Ramos (cell line): ENCODE results near the gene MAOB.
"Not testable (repeated sequence)": the region's sequence is repeated elsewhere in the genome, so short reads cannot be mapped to it uniquely, and the experiment has no call there.

Experiments
- in situ Hi-C: fragments of 300-500 bp; cut with MboI; formaldehyde crosslinking; loops from one replicate; pipeline ENCODE4 v1.14.3; 2022; ENCODE audit warnings: low sequenced_read_pairs; ENCODE audit not compliant: unreplicated experiment

The MAOB gene

DNA sequence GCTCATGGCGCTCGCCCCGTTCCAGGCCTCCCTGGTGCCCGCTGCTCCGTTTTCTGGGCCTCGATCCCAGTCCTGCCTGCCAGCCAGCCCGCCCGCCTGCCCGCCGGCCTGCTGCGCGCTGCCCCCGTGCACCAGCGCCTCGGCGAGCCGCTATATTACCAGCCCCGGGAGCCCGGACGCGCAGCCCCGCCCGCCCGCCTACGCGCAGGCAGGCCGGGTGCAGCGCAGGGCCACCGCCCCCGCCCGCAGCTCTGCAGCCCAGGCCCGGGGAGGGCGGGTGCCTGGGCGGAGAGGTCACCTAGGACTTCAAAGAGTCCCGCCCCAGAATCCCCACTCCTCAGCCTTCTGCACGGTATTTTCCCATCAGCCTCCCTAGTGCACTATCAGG is at the start of gene MAOB:
Gene MAOB, minus strand, starts transcription at position 157 of the 388 bp plus-strand sequence. Its CDS starts 151 bp downstream, at position 6.
- in situ Hi-C loops: no loop called here

DNA sequence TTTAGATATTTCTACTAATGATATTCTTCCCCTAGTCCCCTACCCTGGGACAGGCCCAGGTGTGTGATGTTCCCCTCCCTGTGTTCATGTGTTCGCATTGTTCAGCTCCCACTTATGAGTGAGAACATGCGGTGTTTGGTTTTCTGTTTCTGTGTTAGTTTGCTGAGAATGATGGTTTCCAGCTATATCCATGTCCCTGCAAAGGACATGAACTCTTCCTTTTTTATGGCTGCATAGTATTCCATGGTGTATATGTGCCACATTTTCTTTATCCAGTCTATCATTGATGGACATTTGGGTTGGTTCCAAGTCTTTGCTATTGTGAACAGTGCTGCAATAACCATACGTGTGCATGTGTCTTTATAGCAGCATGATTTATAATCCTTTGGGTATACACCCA is 39.8 kb upstream of the MAOB start:
- in situ Hi-C loops: not testable (repeated sequence)

DNA sequence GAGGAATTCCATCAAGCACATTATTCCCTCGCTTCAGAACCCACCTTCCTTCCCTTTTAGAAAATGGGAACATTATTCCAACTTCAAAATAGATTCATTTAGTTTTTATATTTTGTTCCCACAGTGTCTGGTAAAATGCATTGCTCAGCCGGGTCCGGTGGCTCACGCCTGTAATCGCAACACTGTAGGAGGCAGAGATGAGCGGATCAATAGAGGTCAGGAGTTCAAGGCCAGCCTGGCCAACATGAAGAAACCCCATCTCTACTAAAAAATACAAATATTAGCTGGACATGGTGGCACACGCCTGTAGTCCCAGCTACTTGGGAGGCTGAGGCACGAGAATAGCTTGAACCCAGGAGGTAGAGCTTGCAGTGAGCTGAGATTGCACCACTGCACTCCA is 28.5 kb upstream of the MAOB start:
- in situ Hi-C loops: not testable (repeated sequence)

DNA sequence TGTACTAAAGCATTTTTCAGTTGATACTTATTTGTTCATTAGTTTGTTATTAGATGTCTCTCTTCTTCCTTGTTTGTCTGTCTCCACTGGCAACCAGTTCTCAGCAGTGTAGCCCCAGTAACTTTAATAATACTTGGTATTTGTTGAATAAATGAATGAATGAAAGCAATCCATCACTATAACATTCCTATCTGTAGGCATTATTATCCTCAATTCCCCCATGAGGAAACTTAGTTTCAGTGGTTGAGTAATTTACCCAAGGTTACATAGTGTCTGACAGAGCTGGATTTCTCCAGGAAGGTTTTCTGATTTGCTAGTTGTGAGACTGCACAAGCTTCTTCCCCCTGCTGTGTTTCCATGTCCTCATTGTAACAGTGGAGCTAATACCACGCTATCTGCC is 27.8 kb upstream of the MAOB start:
- in situ Hi-C loops: no loop called here

DNA sequence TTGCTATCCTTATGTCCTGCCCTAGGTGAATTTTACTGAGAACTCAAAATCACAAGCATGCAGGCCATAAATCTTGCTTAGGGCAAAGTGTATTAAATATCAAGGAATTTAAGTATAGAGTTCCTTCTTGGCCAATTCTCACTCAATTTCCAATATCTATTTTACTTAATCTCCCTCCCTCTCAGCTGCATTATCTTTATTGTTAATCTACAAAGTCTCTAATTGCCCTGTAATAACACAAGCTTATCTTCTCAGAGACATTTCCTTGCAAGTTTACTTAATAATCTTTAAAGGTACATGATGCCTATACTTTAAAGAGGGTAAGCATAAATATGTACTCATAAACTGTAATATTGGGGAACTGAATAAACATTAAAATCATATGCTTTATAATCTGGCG is 26.9 kb upstream of the MAOB start:
- in situ Hi-C loops: no loop called here

DNA sequence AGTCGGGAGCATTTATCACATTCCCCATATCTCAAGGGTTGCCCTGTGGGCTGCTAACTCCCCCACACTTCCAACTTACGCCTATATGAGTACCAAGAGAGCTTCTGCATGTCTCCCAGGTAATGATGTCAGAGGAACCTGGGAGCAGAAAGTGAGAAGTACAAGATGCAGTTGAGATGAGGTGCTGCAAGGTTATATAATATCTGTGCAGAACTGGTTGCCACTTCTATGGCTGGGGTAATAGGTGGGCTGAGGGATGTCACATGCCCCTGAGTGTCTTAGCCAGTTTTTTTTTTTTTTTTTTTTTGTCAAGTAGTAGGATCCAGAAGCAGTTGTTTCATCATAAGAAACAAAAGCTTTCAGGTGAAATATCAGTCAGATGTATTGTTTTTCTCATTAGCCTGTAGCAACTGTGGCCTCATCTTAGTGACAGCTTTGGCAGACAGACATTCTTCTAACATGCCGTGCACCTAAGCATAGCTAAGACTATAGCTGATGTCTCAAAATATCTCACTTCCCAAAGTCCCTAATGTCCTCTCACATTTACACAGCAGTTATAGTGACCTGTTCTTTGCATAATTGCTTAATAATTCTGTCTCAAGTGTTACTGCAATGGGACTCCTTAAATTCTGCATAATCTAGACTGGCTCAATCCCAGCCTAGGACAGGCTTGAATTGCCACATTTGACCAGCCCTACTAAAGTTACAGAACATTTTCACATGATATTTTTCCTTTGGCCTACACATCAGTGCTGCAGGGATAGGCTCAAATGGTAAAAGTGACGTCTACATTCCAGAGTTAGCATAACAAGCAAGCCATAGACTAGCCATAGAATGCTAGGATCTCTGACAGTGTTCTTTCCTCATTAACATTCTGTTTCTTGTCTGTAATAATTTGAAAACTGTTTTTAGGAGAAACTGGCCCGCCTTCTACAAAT is 17.9 kb upstream of the MAOB start:
- in situ Hi-C loops: no loop called here

DNA sequence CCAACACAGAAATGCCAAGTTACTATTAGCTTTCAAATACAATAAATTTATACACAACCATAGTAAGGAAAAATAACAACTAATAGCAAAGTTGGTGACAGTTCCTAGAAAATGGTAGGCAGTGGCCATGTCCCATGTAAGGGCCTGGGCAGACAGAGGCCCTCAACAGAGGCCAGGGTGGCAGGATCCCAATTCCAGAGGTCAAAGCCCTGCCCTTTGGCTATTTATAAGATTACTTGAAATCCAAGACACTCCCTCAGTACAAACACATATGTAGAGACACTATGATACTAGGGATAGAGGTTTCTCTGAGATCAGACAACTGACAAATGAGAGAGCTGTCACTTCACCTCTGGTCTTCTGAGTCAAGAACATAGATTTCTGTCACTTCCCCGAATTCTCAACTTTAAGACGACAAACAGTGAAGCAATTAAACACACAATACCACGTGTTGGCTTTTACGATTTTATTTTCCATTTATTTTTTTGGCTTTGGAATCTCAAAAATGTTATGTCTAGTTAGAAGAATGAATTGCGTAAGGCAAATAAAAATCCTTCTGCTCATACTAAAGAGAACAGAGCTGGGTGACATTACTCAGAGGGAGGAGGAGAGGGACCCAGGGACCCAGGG is 16.3 kb upstream of the MAOB start:
- in situ Hi-C loops: no loop called here

DNA sequence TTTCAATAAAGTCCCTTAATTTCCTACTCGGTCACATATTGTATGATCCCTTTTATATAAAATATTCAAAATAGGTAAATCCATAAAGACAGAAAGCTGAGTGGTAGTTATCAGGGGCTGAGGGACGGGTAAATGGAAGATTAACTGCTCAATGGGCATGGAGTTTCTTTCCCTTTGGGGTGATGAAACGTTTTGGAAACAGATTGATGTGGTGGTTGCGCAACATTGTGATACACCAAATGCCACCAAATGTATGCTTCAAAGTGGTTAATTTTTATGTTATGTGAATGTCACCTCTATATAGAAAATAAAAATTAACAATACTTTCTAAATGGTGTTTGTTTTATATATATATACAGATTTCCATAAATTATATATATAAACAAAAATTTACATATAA is 15.0 kb upstream of the MAOB start:
- in situ Hi-C loops: no loop called here

DNA sequence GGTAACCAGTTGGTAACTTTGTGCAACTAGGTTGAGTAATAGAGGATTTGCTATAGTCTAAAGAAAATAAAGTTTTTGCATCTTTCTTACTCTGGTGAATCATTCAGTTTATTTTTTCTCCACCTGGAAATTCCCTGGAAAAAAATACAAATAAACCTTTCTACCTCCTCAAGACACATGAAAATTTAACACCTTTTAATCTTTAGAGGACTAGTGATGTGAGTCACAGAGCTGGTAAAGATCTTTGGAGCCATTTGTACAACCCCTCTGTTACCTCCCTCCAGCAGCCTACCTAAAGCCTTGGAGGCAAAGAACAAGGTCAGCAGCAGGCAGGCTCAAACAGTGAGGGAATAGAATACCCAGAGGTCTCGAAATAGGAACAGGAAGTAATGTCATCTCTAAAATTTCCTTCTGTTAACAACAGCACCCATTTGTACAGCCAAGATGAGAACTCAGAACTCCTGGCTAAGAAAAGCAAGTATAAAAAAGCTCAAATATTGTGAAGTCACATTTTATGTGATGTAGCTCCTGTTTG is 10.2 kb upstream of the MAOB start:
- in situ Hi-C loops: no loop called here

DNA sequence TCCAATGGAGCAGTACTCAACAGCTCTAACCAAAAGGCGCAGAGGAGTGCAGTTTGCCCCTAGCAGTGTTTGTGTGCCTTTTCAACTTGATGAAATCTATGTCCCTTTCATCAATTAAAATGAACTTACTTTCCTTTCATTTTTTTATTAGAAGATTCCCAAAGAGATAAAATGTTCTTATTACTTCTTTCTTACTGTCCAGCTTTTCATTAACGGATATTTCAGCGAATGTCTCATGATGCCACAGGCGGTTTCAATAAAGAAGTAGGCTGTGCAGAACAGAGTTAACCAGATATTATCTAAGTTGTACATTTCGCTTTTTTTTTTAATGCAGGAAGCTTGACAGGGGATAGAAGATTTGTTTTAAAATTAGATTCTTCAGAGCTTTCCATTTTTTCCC is 3.4 kb upstream of the MAOB start:
- in situ Hi-C loops: no loop called here

DNA sequence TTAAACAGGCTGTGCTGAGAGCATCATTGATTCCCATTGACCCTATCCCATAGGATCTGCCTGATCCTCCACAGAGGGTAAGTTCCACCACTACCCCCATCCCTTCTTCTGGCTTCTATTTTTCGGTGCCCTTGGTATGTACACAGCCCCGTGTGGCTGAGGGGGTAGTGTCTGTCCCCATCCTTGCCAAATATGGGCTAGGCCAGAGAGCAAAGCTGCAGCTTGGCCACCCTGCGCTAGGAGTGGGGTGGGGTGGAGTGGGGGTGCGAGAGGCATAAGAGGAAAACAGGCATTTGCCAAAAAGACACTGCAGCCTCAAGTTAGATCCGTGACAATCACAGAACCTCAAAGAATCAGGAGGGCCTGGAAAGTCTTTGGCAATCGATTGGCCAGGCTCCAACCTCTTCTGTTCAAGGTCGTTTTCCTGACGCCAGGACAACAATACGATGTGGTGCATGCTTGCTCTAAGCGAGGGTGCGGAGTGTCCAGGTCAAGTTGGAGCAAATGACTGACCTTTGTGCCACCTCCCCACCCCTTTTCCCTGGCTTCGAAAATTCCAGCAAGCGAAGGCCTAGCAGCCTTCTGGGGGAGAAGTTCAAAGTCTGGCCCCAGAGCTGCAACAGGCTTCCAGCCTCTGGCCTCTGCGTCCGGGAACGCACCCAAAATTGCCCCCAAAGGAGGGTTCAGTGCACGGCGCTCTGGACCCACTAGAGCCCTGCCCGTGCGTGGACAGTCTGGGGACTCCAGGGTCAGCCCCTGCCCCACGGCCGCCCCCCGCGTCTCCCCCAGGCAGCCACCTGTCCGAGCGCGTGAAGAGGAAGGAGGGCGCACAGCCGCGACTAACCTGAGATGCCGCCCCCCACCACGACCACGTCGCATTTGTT is 598 bp downstream of the MAOB start:
- in situ Hi-C loops: no loop called here

DNA sequence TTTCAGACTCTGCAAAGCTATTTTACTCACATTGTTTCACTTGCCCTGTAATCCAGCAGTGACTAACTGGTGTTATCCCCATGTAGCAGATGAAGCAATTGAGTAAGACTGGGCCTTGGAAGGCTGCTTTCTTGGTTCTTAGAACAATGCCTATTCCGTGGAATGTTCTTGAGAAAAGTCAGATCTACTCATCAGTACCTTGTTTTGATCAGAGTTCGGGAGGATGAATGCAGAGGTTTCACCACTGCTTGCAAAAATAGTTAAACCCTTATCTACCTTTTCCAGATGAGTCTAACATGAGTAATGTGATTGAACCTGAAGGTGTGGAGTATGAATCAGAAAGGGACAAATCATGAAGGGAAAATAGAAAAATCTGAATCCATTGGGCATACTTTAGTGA is 1.8 kb downstream of the MAOB start:
- in situ Hi-C loops: no loop called here

DNA sequence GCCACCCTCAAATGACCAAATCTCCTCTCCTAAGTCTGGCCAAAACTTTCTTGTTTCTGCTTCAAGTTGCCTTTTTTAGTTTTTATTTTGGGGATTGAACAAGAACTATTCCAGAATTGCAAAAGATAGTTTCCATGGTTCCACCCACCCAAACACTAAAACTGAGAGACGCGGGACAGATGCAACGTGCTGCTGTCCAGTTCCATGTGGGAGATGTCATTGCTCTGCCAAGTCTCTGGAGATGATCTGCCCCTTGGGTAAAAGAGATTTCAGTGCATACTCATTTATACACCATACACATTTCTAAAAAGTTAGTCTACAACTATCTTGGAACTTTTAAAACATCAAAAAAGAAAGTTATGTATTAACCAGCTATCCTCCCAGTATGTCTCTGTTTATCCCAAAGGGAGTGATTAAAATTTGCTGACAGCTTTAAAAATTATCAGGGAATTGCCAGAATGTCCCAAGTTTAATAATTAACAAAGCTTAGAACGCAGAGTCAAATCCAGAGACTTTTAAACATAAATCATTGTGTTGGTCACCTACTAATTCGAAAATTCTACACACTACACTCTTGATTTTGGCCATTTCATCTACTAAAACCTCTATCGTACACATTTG is 3.2 kb downstream of the MAOB start:
- in situ Hi-C loops: no loop called here

DNA sequence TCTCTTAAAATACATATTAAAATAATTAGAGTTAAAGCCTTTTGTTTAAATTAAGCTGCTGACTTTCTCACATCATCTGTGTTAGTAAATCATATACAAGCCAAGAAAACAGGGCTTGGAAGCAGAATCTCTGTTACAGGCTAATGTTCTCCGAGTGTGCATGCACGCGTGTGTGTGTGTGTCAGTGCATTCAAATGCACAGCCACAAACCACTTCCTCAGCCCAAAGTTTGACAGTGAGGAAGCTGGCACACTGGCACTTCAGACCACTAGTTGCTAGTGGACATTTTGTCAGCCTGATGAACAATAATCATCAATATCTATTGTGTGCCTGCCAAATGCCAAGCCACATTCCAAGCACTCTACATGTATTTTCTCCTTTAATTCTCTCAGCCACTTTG is 5.6 kb downstream of the MAOB start:
- in situ Hi-C loops: no loop called here

DNA sequence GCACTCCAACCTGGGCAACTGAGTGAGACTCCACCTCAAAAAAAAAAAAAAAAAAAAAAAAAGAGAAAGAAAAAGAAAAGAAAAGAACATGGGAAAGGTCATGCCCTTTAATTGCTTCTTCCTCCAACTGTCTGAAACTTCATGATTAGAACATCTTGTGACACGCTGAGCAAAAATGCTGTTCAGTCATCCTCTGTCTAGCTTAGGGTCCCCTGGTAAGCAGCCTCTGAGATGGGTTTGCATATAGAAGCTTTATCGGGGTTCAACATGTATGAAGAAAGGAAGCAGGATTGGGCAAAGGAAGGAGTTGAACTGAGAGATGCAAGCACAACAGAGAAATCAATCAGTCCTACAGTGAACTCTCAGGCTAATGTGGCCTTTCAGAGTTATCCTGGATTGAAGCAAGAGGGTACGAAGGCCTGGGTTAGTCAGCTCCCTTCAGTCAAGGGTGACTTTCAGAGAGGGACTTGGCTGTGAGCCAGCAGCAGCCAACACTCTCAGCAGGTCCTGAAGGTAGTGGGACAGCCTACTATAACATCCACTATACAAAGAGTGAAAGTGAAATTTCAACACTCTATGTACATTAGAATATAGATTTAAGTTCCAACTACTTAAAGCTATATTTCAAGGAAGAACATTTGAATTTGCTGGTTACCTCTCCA is 11.4 kb downstream of the MAOB start:
- in situ Hi-C loops: no loop called here

DNA sequence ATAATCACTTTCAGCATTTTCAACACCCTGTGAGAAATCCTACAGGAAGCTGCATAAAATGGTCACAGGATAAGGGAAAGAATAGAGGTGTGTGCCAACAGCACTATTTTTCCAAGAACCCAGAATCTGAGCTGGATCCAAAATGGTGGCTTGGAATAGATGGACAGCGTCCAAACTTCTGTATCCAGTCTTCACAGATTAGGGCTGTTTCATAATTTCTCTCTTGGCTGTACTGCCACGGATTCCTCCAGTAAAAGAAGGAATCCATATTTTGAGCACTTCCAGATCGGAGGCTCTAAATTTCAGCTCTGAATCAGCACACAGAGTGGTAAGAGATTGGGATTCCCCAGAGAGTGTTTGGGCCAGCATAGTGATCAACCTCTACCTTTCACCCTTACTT is 12.2 kb downstream of the MAOB start:
- in situ Hi-C loops: no loop called here

DNA sequence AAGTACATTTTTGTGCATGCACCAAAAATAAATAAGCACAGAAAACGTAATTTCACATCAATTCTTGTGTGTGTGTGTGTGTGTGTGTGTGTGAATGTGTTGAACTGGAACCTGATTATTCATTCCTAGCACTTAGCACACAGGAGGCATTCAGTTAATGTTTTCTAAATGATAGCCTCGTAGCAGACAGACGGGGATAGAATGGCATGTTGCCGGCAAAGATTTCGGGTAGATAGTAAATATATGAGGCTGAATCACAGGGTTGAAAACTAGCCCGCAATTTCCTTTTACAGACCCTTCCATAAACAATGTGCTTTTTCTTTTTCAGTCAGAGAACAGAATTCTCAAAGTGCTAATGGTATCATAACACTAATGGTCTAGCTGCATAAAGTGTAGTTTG is 13.5 kb downstream of the MAOB start:
- in situ Hi-C loops: no loop called here

DNA sequence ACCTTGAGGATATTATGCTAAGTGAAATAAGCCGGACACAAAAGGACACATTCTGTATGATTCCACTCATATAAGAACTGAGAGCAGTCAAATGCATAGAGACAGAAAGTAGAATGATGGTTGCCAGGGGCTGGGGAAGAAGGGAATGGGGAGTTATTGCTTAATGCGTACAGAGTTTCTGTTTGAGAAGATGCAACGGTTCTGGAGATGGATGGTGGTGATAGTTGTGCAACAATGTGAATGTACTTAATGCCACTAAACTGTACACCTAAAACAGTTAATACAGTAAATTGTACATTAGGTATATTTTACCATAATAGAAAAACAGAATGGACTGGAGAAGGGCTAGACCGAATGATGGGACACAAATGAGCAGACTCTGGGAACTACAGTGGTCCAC is 15.8 kb downstream of the MAOB start:
- in situ Hi-C loops: no loop called here

DNA sequence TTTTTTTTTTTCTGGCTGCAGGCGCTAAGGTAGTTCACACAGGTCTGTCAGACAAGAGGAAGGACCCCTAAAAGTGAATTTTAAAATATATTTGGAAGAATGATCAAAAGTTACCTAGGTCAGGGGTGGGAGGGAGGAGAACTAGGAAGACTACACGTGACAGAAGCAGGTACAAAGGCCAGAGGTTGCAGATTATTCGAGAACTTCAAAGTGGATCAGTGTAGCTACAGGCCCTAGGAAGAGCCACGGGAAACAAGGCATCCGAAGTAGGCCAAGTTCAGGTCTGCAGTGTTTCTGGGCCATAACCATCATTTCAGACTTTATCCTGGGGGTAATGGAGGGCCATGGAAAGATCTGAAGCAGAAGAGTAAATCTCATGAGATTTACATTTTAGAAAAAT is 16.5 kb downstream of the MAOB start:
- in situ Hi-C loops: no loop called here

DNA sequence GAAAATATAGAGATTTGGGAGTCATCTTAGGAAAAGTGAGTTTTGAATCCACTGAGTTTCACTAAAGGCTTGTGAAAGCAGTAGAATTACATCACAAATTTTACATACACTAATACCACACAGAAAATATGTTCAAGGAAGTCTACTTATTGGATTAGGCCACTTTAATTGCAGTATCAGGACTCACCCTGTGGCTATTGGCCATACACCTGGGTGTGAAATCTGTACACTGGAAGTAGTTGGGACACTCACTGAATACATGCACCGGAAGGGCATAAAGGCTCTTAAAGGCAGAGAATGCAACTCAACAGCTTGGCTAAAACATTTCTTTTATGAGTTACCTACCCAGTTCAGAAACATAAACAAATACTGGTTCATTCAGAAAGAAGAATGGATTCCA is 19.8 kb downstream of the MAOB start:
- in situ Hi-C loops: no loop called here
